ENCODE results near the gene NTHL1. TPM values are rescaled to one million over a fixed set of nuclear protein-coding genes. Genes with fewer than 3 reads are reported as not detected.

The NTHL1 gene
- total and polyA plus RNA-seq, 9 of the 15 experiments (the other 6 are each of a cell fraction or from before 2014, with no cell fraction given): 1.1 to 58.8 (median 17.6) TPM

- H3K9ac ChIP-seq (ENCODE audit: insufficient read depth in 1 of 2, low read depth in 2 of 2, low read length in 2 of 2): no peak overlapping the region; a peak in 1 of 4 replicates
- H4K20me1 ChIP-seq (replicated peaks; ENCODE audit: control insufficient read depth, insufficient read depth, low read length): no peaks in the 10 kb centered on the region
- 91% methylated on average over 16 of the region's 16 CpGs for WGBS (ENCODE audit: insufficient coverage, low coverage, missing lambda C conversion rate)
- H3K27me3 ChIP-seq (ENCODE audit: control insufficient read depth in 2 of 2, insufficient read depth in 2 of 2, low read length in 2 of 2): no peaks in the 10 kb centered on the region
- H2AFZ ChIP-seq (ENCODE audit: low read depth, low read length): no peak overlapping the region
- no peaks in the 10 kb centered on the region for H3K79me2 ChIP-seq (ENCODE audit: control insufficient read depth, insufficient read depth, low read length)
- ATAC-seq (no peak), DNase-seq (ENCODE audit: extremely low read depth in 1 of 4, low spot score in 3 of 4) (no peak), FAIRE-seq (no peak)
- intact Hi-C loops (cut with micrococcal nuclease) (no loop called here), in situ Hi-C loops (cut with MboI) (no loop called here)
- POLR2A ChIA-PET: interaction anchor here (1.4 kb wide), 1 partner anchor 11 kb away, joined by 10 read pairs; no protein-coding TSS in a partner anchor
- no peaks in the 10 kb centered on the region for H3K9me1 ChIP-seq (ENCODE audit: control insufficient read depth, insufficient read depth, low read length)
- TF ChIP-seq MCM5 (IDR thresholded peaks at IDR 0.05; ENCODE audit: low read depth) (no peak), RBM15 (IDR thresholded peaks at IDR 0.05; ENCODE audit: insufficient read depth, low read length) (no peak), ZFX (CRISPR knock-in tag; IDR thresholded peaks at IDR 0.05) (no peak), SIN3B (IDR thresholded peaks at IDR 0.05; ENCODE audit: low read depth) (no peak), ZSCAN32 (CRISPR knock-in tag; IDR thresholded peaks at IDR 0.05) (no peak), ZNF277 (CRISPR knock-in tag; IDR thresholded peaks at IDR 0.05; ENCODE audit: borderline replicate concordance) (no peak), BCLAF1 (IDR thresholded peaks at IDR 0.05; ENCODE audit: borderline replicate concordance in 1 of 2, control insufficient read depth in 1 of 2, low read depth in 2 of 2, low read length in 1 of 2) (no peak)
- peaks cover 0 to 28% of the 10 kb centered on the region in 2 experiments; a peak in 1 of 5 replicates for H3K4me1 ChIP-seq (replicated peaks in 1 of 2; ENCODE audit: control insufficient read depth in 2 of 2, insufficient read depth in 2 of 2, low read length in 2 of 2)
- H3K4me3 ChIP-seq: no peak overlapping the region
- no peak overlapping the region for H3K4me2 ChIP-seq (ENCODE audit: insufficient read depth, low read length)
- no peak overlapping the region for H3K27ac ChIP-seq (ENCODE audit: extremely low read depth, low read depth, low read length)
- CTCF ChIA-PET (ENCODE audit: low intra/inter-chr PET ratio): no interaction called here
- peaks cover 67% of the 10 kb centered on the region; the same call in 2 of the 3 replicates for H3K36me3 ChIP-seq (ENCODE audit: control insufficient read depth, insufficient read depth, low read length)
- no TSS peak for BruUV-seq (replicated peaks)
- no peaks in the 10 kb centered on the region for H3K9me3 ChIP-seq (replicated peaks; ENCODE audit: control insufficient read depth, insufficient read depth, low read depth, low read length)
These were observed 44.6 kb upstream of the NTHL1 start for GRCh38 chr16:2092256-2092620.

Data from K562 (cell line).